ENCODE data around the gene RTL1. TPM values are rescaled to one million over a fixed set of nuclear protein-coding genes. Genes with fewer than 3 reads are reported as not detected.

RTL1 gene
- total RNA-seq, 1 experiment from 2014 or later: not detected

DNA sequence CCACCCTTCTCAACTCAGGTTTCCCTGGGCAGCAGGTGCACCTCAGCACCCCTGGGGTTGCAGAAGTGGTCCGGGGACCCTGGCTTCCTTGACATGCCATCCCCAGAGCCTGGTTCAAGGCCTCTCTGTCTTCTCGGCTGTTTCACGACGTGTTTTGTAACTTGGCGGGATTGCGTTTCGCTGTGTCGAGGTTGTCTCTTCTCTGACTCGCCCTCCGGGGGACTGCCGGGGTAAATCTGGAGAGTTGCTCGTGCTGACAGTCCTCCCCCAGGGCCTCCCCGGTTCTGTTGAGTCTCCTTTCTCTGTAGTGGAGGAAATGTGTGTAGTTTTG lies 52.0 kb downstream of the RTL1 start:
- Histone ChIP-seq H3K27ac (ENCODE audit: low read length) (no peak overlapping the region), H3K79me2 (ENCODE audit: low read length) (no peaks in the 10 kb centered on the region), H4K20me1 (ENCODE audit: low read length) (no peaks in the 10 kb centered on the region), H3K4me3 (ENCODE audit: low read length) (no peak overlapping the region), H3K9ac (ENCODE audit: low read length) (no peak overlapping the region), H2AFZ (ENCODE audit: low read length) (no peak overlapping the region), H3K9me2 (replicated peaks; ENCODE audit: low read length) (no peaks in the 10 kb centered on the region), H3K4me2 (ENCODE audit: low read length) (no peak overlapping the region), H3K36me3 (ENCODE audit: low read depth, low read length) (no peaks in the 10 kb centered on the region), H3F3A (ENCODE audit: low read length, unreplicated experiment) (no peaks in the 10 kb centered on the region), H3K4me1 (ENCODE audit: insufficient read depth, low read length) (peaks cover 11% of the 10 kb centered on the region), H3K9me3 (ENCODE audit: low read length) (no peaks in the 10 kb centered on the region), H3K27me3 (ENCODE audit: low read length) (no peaks in the 10 kb centered on the region)
- DNase-seq (no peak), ATAC-seq (no peak)
- CTCF ChIA-PET: interaction anchor here (0.9 to 1.5 kb wide), 2 partner anchors 384 to 812 kb away, joined by 4 read pairs; no protein-coding TSS in a partner anchor
- TF ChIP-seq, protein P1, sequence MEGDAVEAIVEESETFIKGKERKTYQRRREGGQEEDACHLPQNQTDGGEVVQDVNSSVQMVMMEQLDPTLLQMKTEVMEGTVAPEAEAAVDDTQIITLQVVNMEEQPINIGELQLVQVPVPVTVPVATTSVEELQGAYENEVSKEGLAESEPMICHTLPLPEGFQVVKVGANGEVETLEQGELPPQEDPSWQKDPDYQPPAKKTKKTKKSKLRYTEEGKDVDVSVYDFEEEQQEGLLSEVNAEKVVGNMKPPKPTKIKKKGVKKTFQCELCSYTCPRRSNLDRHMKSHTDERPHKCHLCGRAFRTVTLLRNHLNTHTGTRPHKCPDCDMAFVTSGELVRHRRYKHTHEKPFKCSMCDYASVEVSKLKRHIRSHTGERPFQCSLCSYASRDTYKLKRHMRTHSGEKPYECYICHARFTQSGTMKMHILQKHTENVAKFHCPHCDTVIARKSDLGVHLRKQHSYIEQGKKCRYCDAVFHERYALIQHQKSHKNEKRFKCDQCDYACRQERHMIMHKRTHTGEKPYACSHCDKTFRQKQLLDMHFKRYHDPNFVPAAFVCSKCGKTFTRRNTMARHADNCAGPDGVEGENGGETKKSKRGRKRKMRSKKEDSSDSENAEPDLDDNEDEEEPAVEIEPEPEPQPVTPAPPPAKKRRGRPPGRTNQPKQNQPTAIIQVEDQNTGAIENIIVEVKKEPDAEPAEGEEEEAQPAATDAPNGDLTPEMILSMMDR (conservative IDR thresholded peaks at IDR 0.05; ENCODE audit: low read depth, low read length): no peak
- TF ChIP-seq EZH2phosphoT487 (IDR thresholded peaks at IDR 0.05; ENCODE audit: borderline replicate concordance, low read length) (no peak), EZH2 (IDR thresholded peaks at IDR 0.05; ENCODE audit: low read length, unreplicated experiment) (no peak)
- no TSS peak for BruUV-seq (replicated peaks)
- intact Hi-C loops (cut with micrococcal nuclease): loop anchor here (1.0 to 10.0 kb wide), 2 partner anchors 187 to 384 kb away; no protein-coding TSS in a partner anchor
- POLR2A ChIA-PET (ENCODE audit: unreplicated experiment): no interaction called here

DNA sequence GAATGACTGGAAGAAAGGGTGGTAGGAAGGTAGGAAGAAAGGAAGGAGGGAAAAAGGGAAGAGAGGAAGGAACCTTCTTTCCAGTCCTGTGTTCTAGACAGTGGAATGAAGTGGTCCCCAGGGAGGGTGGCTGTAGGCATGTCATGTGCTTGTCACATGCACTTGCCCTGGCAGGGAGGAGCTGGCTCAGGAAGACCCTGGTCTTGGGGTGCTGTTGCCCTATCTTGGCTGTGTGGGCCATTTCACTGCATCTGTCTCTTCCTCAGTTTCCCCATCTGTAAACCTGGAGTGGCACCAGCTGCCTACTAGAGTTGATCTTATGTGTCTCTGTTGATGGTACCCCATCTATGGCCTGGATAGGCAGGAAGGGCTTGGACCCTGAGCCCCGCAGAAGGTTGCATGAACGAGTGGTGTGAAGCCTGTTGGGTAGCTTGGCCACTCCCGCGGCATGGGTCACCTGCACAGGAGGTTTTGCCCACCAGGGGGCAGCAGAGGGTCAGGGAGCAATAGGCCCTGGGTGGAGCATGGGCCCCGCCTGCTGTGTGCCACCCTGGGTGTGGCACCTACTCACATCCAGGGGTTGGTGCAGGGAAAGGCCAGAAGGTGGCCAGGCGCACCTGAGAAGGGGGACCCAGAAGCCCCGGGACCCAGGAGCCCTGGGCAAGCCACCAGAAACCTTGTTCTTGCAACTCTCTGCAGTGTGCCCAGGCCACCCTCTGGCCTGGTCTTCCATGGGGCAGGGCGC lies 52.5 kb downstream of the RTL1 start:
- H2AFZ ChIP-seq (ENCODE audit: low read length): no peak overlapping the region

More for the DNA sequence above, 52.5 kb downstream of the RTL1 start:
- H3K27ac ChIP-seq (ENCODE audit: low read length): no peak overlapping the region
- H3K36me3 ChIP-seq (ENCODE audit: low read depth, low read length): no peaks in the 10 kb centered on the region
- ChIA-PET POLR2A (ENCODE audit: unreplicated experiment) (no interaction called here), CTCF (interaction anchor here (0.6 to 1.5 kb wide), 2 partner anchors 115 to 384 kb away, joined by 4 read pairs; no protein-coding TSS in a partner anchor)
- no peak overlapping the region for H3K4me3 ChIP-seq (ENCODE audit: low read length)
- no peaks in the 10 kb centered on the region for H3K79me2 ChIP-seq (ENCODE audit: low read length)
- H3K9me2 ChIP-seq (replicated peaks; ENCODE audit: low read length): no peaks in the 10 kb centered on the region
- ATAC-seq (peak; percentile 88), DNase-seq (peak; percentile 91)
- H4K20me1 ChIP-seq (ENCODE audit: low read length): no peaks in the 10 kb centered on the region
- intact Hi-C loops (cut with micrococcal nuclease): loop anchor here (1.0 to 10.0 kb wide), 2 partner anchors 186 to 384 kb away; no protein-coding TSS in a partner anchor
- no peaks in the 10 kb centered on the region for H3K27me3 ChIP-seq (ENCODE audit: low read length)
- TF ChIP-seq, protein P1 (conservative IDR thresholded peaks at IDR 0.05; ENCODE audit: low read depth, low read length): peak; percentile 93
- TF ChIP-seq EZH2 (IDR thresholded peaks at IDR 0.05; ENCODE audit: low read length, unreplicated experiment): no peak
- no peaks in the 10 kb centered on the region for H3K9me3 ChIP-seq (ENCODE audit: low read length)
- H3F3A ChIP-seq (ENCODE audit: low read length, unreplicated experiment): no peaks in the 10 kb centered on the region
- no peak overlapping the region for H3K4me2 ChIP-seq (ENCODE audit: low read length)
- peaks cover 11% of the 10 kb centered on the region for H3K4me1 ChIP-seq (ENCODE audit: insufficient read depth, low read length)
- BruUV-seq (replicated peaks): no TSS peak
- H3K9ac ChIP-seq (ENCODE audit: low read length): no peak overlapping the region

All from PC-3 (cell line).